Adipocyte (in vitro differentiated cells): ENCODE data around the gene PREX1.

Source experiments
- DNase-seq: peaks from one replicate; pipeline ENCODE4 v3.0.0-alpha.2; 2015; ENCODE audit warnings: low read depth
- H3K27me3 ChIP-seq: replicated peaks from 2 replicates; pipeline ENCODE4 v1.7.0; 2013; ENCODE audit warnings: mild to moderate bottlenecking, low read length, moderate library complexity; ENCODE audit not compliant: control insufficient read depth, insufficient read depth
- H3K36me3 ChIP-seq: 2 replicates; pipeline ENCODE4 v1.7.0; 2013; ENCODE audit warnings: low read length, mild to moderate bottlenecking, moderate library complexity; ENCODE audit not compliant: control insufficient read depth, insufficient read depth, severe bottlenecking
- H3K4me1 ChIP-seq: 2 replicates; pipeline ENCODE4 v1.7.0; 2013; ENCODE audit warnings: mild to moderate bottlenecking, low read length, moderate library complexity; ENCODE audit not compliant: control insufficient read depth, insufficient read depth
- H3K4me3 ChIP-seq: 2 replicates; pipeline ENCODE4 v1.7.0; 2013; ENCODE audit warnings: mild to moderate bottlenecking, low read length, moderate library complexity
- H3K9ac ChIP-seq: 2 replicates; pipeline ENCODE4 v1.7.0; 2013; ENCODE audit warnings: mild to moderate bottlenecking, low read length, moderate library complexity
- H3K9me3 ChIP-seq: 2 replicates; pipeline ENCODE4 v1.7.0; 2013; ENCODE audit warnings: mild to moderate bottlenecking, low read length, moderate library complexity; ENCODE audit not compliant: control insufficient read depth

Gene PREX1

GRCh38 chr20:48701702-48702101 is 126.1 kb downstream of the PREX1 start:
- no peak for DNase-seq
- no peaks in the 10 kb centered on the region for H3K9me3 ChIP-seq

GRCh38 chr20:48698507-48699267 is 129.1 kb downstream of the PREX1 start:
- Histone ChIP-seq H3K9ac (no peak overlapping the region), H3K4me1 (peaks cover 12% of the 10 kb centered on the region), H3K9me3 (no peaks in the 10 kb centered on the region), H3K4me3 (no peak overlapping the region), H3K36me3 (no peaks in the 10 kb centered on the region), H3K27me3 (peaks cover 45% of the 10 kb centered on the region)
- no peak for DNase-seq

More at GRCh38 chr20:48701702-48702101, 126.1 kb downstream of the PREX1 start:
- H3K36me3 ChIP-seq, result no peaks in the 10 kb centered on the region
- peaks cover 55% of the 10 kb centered on the region for H3K27me3 ChIP-seq
- no peak overlapping the region for H3K4me3 ChIP-seq
- H3K4me1 ChIP-seq, result peaks cover 32% of the 10 kb centered on the region
- no peak overlapping the region for H3K9ac ChIP-seq

DNA sequence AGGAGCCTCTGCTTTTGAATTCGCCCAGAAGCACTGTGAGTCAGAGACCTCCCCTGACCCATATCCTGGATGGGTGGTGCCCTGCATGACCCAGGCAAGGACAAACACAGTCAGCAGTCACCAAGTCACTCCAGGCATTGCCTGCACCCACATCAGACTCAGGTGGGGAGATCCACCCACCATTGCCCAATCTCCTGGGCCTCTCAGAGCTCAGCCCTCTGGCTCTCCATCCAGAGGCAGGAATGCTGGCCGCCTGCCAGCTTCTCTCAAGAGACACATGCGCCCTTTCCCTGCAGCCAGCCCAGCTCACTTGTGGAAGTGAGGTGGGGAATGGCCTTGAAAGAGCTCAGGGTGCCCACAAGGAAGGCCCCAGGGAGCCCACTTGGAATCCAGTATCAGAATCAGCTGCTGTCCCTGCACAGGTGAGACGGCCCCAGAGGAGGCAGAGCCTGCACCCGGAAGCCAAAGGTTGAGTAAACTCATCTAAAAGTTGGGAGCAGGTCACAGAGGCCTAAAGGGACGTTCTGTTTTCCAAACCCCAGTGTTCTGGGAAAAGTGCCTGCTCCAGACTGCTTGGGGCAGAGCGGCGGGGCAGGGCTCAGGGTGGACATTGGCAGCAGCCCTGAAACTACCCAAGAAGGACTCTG is 129.8 kb downstream of the PREX1 start:
- DNase-seq, result peak; percentile 87
- Histone ChIP-seq H3K27me3 (peaks cover 38% of the 10 kb centered on the region), H3K9ac (no peak overlapping the region), H3K4me3 (no peak overlapping the region), H3K36me3 (no peaks in the 10 kb centered on the region), H3K9me3 (no peaks in the 10 kb centered on the region), H3K4me1 (peaks cover 7% of the 10 kb centered on the region)

DNA sequence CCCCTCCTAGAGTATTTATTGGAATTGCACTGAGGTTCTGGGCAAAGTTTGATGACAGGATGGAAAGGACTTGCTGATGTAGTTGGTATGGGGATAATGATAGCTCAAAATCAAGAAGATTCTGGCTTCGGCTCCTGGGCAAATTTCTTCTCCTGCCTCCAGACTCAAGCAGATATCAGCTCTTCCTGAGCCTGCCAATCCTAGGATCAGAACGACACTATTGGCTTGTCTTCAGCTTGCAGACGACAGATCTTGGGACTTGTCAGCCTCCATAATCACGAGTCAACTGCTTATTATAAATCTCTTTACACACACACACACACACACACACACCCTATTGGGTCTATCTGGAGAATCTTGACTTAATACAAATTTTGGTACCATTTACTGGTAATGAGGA is 131.1 kb downstream of the PREX1 start:
- Histone ChIP-seq H3K36me3 (no peaks in the 10 kb centered on the region), H3K4me3 (no peak overlapping the region), H3K9ac (no peak overlapping the region), H3K27me3 (peaks cover 27% of the 10 kb centered on the region), H3K9me3 (no peaks in the 10 kb centered on the region), H3K4me1 (peaks cover 7% of the 10 kb centered on the region)
- no peak for DNase-seq

GRCh38 chr20:48695738-48696137 is 132.1 kb downstream of the PREX1 start:
- Histone ChIP-seq H3K9ac (no peak overlapping the region), H3K27me3 (peaks cover 18% of the 10 kb centered on the region), H3K36me3 (no peaks in the 10 kb centered on the region), H3K4me3 (no peak overlapping the region), H3K4me1 (peaks cover 7% of the 10 kb centered on the region), H3K9me3 (no peaks in the 10 kb centered on the region)
- DNase-seq, result no peak

DNA sequence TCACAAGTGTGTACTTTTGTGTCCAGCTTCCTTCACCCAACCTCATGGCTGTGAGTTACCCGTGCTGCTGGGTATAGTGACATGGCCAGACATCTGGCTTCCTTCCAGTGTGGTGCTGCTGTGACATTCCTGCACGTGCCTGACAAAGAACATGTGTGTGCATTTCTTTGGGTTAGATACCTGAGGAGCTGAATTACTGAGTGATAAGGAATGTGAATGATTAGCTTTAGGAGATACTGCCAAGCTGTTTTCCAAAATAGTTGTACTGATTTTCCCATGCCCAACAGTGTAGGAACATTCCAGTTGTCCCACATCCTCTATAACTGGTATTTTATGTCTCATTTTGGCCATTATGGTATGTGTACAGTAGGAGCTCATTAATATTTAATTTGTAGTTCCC is 132.5 kb downstream of the PREX1 start:
- Histone ChIP-seq H3K4me3 (no peak overlapping the region), H3K27me3 (peaks cover 14% of the 10 kb centered on the region), H3K9me3 (no peaks in the 10 kb centered on the region), H3K9ac (no peak overlapping the region), H3K36me3 (no peaks in the 10 kb centered on the region), H3K4me1 (peaks cover 7% of the 10 kb centered on the region)
- DNase-seq, result no peak

DNA sequence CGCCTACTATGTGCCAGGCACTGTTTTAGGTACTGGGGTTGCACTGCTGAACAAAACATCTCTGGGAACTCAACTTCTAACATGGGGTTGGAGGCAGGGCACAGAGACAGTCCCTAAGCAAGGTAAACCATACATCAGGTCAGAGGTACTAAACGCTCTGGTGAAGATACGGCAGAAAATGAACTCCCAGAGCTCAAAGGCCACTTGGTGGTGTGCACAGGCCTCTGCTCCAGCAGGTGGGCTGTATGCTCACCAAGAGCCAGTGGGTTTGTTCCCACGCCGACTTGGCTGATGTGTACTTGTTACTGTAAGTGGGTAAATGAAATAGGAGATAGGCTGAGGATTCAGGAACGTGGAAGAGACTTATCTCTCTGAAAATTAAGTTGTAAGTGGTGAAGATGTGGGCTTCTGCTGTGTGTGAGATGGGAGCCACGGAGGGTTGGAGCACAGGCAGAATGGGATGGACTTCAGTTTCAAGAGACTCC is 133.4 kb downstream of the PREX1 start:
- Histone ChIP-seq H3K9ac (no peak overlapping the region), H3K9me3 (no peaks in the 10 kb centered on the region), H3K4me3 (no peak overlapping the region), H3K36me3 (no peaks in the 10 kb centered on the region), H3K4me1 (peaks cover 7% of the 10 kb centered on the region), H3K27me3 (peaks cover 9% of the 10 kb centered on the region)
- no peak for DNase-seq

DNA sequence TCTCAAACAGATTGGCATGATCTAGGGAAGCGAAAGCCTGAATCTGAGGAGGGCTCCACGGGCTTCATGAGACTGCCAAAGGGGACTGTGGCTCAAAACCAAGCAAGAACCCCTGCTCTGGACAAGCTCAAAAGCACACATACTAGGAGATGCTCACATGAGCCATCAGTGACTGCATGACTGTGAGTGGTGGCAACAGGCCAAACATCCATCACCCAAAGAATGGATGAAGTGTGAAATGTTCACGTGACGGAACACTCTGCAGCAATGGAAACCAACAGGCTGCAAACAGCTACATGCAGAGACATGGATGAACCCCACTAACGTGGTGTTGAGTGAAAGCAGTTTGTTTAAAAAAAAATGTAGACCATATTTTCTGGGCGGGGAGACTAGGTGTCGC is 136.3 kb downstream of the PREX1 start:
- peaks cover 21% of the 10 kb centered on the region for H3K4me1 ChIP-seq
- DNase-seq, result no peak
- no peak overlapping the region for H3K9ac ChIP-seq
- H3K36me3 ChIP-seq, result no peaks in the 10 kb centered on the region
- no peaks in the 10 kb centered on the region for H3K27me3 ChIP-seq
- H3K4me3 ChIP-seq, result no peak overlapping the region
- no peaks in the 10 kb centered on the region for H3K9me3 ChIP-seq

DNA sequence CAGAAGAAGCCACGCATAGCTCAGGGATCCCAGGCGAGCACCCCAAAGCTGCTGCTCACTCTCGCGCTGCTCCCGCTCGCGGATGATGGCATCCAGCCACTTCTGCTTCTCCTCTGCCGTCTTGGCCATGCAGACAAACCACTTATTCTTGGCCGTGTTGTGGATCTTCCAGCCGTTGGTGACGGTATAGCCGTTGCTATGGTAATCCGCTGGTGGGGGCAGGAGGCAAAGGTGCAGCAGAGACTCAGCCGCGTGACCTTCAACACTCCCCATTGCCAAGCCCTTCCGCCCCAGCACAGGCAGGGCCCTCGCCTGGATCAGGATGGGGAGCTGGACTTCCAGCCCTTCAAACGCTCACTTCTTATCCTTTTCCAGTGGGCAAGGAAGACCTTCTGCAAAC is 136.9 kb downstream of the PREX1 start:
- no peak for DNase-seq
- Histone ChIP-seq H3K4me3 (no peak overlapping the region), H3K36me3 (no peaks in the 10 kb centered on the region), H3K9ac (no peak overlapping the region), H3K27me3 (no peaks in the 10 kb centered on the region), H3K9me3 (no peaks in the 10 kb centered on the region), H3K4me1 (peaks cover 27% of the 10 kb centered on the region)

- Histone ChIP-seq H3K4me1 (peaks cover 36% of the 10 kb centered on the region), H3K36me3 (no peaks in the 10 kb centered on the region), H3K27me3 (no peaks in the 10 kb centered on the region), H3K9ac (no peak overlapping the region), H3K4me3 (no peak overlapping the region), H3K9me3 (no peaks in the 10 kb centered on the region)
- no peak for DNase-seq
These were observed 137.8 kb downstream of the PREX1 start for GRCh38 chr20:48689874-48690571.

DNA sequence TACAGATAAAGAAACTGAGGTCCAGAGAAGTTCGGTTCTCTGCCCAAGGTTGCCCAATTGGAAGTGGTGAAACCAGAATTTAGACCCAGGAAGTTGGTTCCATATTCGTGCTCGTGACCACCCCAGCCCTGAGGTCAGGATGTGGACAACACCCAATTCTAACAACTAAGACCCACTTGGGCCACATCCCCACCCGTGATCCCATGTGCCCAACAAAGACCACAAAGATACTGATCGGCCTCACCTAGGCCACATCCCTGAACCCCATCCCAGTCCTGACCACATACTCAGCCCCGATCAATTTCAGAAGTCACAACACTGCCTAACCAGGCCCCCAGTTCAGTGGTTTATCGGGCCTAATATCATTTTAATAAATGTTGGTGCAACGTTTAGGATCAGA is 138.4 kb downstream of the PREX1 start:
- no peaks in the 10 kb centered on the region for H3K9me3 ChIP-seq
- H3K36me3 ChIP-seq, result no peaks in the 10 kb centered on the region
- H3K27me3 ChIP-seq, result no peaks in the 10 kb centered on the region
- H3K4me3 ChIP-seq, result no peak overlapping the region
- no peak for DNase-seq
- H3K4me1 ChIP-seq, result peaks cover 42% of the 10 kb centered on the region
- no peak overlapping the region for H3K9ac ChIP-seq
